Mucosa of descending colon (tissue), 3 donors: ENCODE measurements around the gene PMEPA1. TPM values are rescaled to one million over a fixed set of nuclear protein-coding genes. Genes with fewer than 3 reads are reported as not detected.

Experiments
- ATAC-seq: fragments of 200-7000 bp; cut with Tn5 transposase; one replicate; pipeline ENCODE4 v1.9.1; 2020; ENCODE audit warnings: mild to moderate bottlenecking, moderate library complexity
- DNase-seq, 3 donors: peaks; one replicate each; pipeline ENCODE4 v3.0.0-alpha.2; 2020
- H3K36me3 ChIP-seq: fragments of 200-600 bp; one replicate; pipeline ENCODE4 v1.8.0; 2021; ENCODE audit warnings: low read depth, mild to moderate bottlenecking
- H3K4me1 ChIP-seq: fragments of 200-600 bp; one replicate; pipeline ENCODE4 v1.8.0; 2021; ENCODE audit warnings: low read depth, mild to moderate bottlenecking
- H3K4me3 ChIP-seq: fragments of 200-600 bp; one replicate; pipeline ENCODE4 v1.8.0; 2021; ENCODE audit warnings: mild to moderate bottlenecking
- H3K9me3 ChIP-seq: fragments of 200-600 bp; one replicate; pipeline ENCODE4 v1.8.0; 2021; ENCODE audit warnings: mild to moderate bottlenecking
- CTCF ChIP-seq: fragments of 200-600 bp; IDR thresholded peaks from one replicate; pipeline ENCODE4 v1.8.0; 2022; ENCODE audit warnings: antibody characterized with exemption, mild to moderate bottlenecking
- intact Hi-C, 2 donors: fragments of 100-400 bp; cut with DNase I in 1 of 2; cut with micrococcal nuclease in 1 of 2; formaldehyde crosslinking; loops; one replicate each; pipeline versions ENCODE4 v1.11.0 to v1.11.1; 2022; cut with DNase I, micrococcal nuclease
- total RNA-seq, 3 donors: library from RNA; stranded (reverse); fragmentation: NEBNext Ultra II Directional in 2 of 3; extraction: Animal tissue kit (Norgen Biotek cat#: 25700) in 2 of 3; gene quantifications; one replicate each; pipeline versions ENCODE4 v1.2.1 to v1.2.4, GENCODE V29; 2021 to 2023
- donor health status: DM: no; HTN: no; CAD: no; lungs with moderate emphysema.
- donor health status: DM: no; HTN: no; CAD: no.
- donor health status: DM: no; HTN: yes; CAD: no.

PMEPA1 gene
- total RNA-seq, 3 donors from 2014 or later: 18.5 to 35.5 (median 23.5) TPM

DNA sequence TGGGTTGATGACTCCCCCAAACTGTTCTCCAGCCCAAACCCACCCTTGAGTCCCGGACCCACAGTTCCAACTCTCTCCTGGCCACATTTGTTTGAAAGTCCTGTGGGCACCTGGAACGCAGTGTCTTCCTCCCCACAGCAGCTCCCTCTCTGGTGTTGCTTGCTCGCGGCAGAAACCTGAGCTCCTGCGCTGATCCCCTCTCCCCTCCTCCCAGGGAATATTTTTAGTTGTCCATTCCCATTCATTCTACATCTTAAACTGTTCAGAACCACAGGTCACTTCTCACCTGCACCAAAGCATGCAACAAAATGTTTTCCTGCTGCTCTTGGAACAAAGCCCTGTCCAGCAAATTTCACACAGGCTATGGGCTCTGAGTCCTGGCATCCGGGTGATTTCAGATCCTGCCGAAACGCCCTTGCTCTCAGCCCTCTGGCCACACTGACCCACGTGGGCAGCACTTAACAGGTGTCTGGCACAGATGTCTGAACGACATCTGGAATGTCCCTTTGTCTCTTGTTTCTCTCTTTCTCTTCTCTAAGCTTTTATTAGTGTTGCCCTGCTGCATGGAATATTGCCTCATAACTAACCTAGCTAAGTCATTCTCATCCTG lies 27.0 kb upstream of the PMEPA1 start:
- no peaks in the 10 kb centered on the region for H3K36me3 ChIP-seq
- H3K4me3 ChIP-seq: no peak overlapping the region
- ATAC-seq: peak; percentile 48
- H3K9me3 ChIP-seq: no peaks in the 10 kb centered on the region
- H3K4me1 ChIP-seq: no peaks in the 10 kb centered on the region
- no peak for TF ChIP-seq CTCF
- intact Hi-C loops: no loop called here
- DNase-seq: no peak

DNA sequence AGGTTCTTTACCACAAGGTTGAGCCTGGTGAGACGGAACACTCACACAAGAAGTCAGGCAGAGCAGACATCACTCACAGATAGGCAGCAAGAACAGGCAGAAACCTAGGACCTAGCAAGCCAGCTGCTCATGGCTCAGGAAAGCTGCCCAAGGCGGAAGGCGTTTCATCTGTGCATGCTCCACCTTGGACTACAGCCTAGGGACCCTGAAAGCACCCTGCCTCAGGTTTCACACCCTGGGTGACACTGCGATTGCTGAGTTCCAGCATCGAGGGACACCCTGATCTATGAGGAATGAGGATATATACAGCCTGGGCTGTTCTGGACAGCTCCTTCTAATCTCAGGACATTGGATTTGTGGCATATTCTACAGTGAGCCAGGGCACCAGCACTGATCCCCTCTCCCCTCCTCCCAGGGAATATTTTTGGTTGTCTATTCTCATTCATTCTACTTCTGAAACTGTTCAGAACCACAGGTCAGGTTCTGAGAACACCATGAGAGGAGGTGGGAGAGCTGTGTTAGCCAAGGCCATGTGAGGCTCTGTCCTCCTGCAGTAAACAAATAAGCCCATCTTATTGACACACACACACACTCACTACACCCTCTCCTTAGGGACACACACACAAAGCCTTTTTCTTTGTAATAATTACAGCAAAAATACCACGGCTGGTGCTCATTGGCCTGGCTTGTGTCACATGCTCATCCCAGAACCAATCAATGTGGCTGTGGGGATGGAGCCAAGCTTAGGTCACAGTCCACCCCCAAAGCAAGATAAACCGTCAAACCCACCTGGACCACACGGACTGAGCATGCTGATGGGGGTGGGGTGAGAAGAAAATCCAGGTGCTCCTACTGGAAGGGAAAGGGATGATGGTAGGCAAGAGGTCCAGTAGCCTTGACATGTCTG lies 26.3 kb upstream of the PMEPA1 start:
- ATAC-seq (peak; percentile 21), DNase-seq (no peak)
- no peak overlapping the region for H3K4me3 ChIP-seq
- intact Hi-C loops: no loop called here
- H3K9me3 ChIP-seq: no peaks in the 10 kb centered on the region
- no peaks in the 10 kb centered on the region for H3K4me1 ChIP-seq
- no peaks in the 10 kb centered on the region for H3K36me3 ChIP-seq
- TF ChIP-seq CTCF: no peak

DNA sequence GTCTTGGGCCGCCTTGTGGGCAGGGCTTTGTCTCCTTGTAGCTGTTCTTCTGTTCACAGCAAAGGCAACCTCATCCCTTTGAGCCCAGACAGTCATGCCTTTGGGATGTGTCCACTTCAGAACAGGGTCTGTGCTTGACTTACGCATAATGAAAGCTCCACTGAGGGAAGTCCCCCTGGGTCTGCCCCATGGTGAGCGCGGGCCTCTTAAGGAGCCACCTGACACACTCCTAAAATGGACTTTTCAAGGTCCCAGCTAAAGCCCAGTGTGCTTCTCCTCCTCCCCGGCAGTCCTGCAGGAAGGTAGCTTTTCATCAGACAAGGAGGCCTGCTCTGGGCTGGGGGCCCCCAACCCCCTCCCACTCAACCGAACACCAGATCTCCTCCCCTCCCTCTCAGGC lies 24.9 kb upstream of the PMEPA1 start:
- ATAC-seq (no peak), DNase-seq (no peak)
- Histone ChIP-seq H3K4me1 (no peaks in the 10 kb centered on the region), H3K4me3 (no peak overlapping the region), H3K9me3 (no peaks in the 10 kb centered on the region), H3K36me3 (no peaks in the 10 kb centered on the region)
- TF ChIP-seq CTCF: no peak
- intact Hi-C loops: no loop called here

GRCh38 chr20:57732226-57732625 lies 22.4 kb upstream of the PMEPA1 start:
- DNase-seq (no peak), ATAC-seq (no peak)
- Histone ChIP-seq H3K9me3 (no peaks in the 10 kb centered on the region), H3K4me1 (no peaks in the 10 kb centered on the region), H3K36me3 (no peaks in the 10 kb centered on the region), H3K4me3 (no peak overlapping the region)
- no peak for TF ChIP-seq CTCF
- intact Hi-C loops: no loop called here

GRCh38 chr20:57728762-57729161 lies 18.9 kb upstream of the PMEPA1 start:
- H3K9me3 ChIP-seq: no peaks in the 10 kb centered on the region
- no peak for TF ChIP-seq CTCF
- ATAC-seq (no peak), DNase-seq (no peak)
- H3K36me3 ChIP-seq: no peaks in the 10 kb centered on the region
- intact Hi-C loops: no loop called here
- no peaks in the 10 kb centered on the region for H3K4me1 ChIP-seq
- H3K4me3 ChIP-seq: no peak overlapping the region
